MM.1S (cell line): Measurements from ENCODE around the gene CEACAM5.

Experiments used
- DNase-seq: peaks from one replicate; pipeline ENCODE4 v3.0.0-alpha.2; 2015
- H2AFZ ChIP-seq: fragments of 300-600 bp; sonication (generic); 2 replicates; pipeline ENCODE4 v1.6.0; 2016; ENCODE audit warnings: antibody characterized with exemption, low read length
- H3F3A ChIP-seq: fragments of 300-600 bp; sonication (generic); 2 replicates; pipeline ENCODE4 v1.6.1; 2016; ENCODE audit warnings: mild to moderate bottlenecking, antibody characterized with exemption, low read length, moderate library complexity, mixed read lengths; ENCODE audit not compliant: insufficient read depth
- H3K27ac ChIP-seq: fragments of 300-600 bp; sonication (generic); 2 replicates; pipeline ENCODE4 v1.5.1; 2016; ENCODE audit warnings: mild to moderate bottlenecking, low read length
- H3K27me3 ChIP-seq: fragments of 300-600 bp; sonication (generic); replicated peaks from 2 replicates; pipeline ENCODE4 v1.6.0; 2016; ENCODE audit warnings: low read length; ENCODE audit not compliant: insufficient read depth
- H3K36me3 ChIP-seq: fragments of 300-600 bp; sonication (generic); replicated peaks from 2 replicates; pipeline ENCODE4 v1.6.1; 2016; ENCODE audit warnings: mild to moderate bottlenecking, low read length, mixed read lengths; ENCODE audit not compliant: insufficient read depth
- H3K4me1 ChIP-seq: fragments of 300-600 bp; sonication (generic); 2 replicates; pipeline ENCODE4 v1.6.1; 2016; ENCODE audit warnings: low read length, mixed read lengths
- H3K4me2 ChIP-seq: fragments of 300-600 bp; sonication (generic); 2 replicates; pipeline ENCODE4 v1.6.0; 2016; ENCODE audit warnings: low read depth, low read length
- H3K4me3 ChIP-seq: fragments of 300-600 bp; sonication (generic); 2 replicates; pipeline ENCODE4 v1.5.1; 2016; ENCODE audit warnings: low read length, mixed read lengths
- H3K79me2 ChIP-seq: fragments of 300-600 bp; sonication (generic); 2 replicates; pipeline ENCODE4 v1.6.1; 2016; ENCODE audit warnings: mixed run types, low read length, mixed read lengths
- H3K9ac ChIP-seq: fragments of 300-600 bp; sonication (generic); 2 replicates; pipeline ENCODE4 v1.6.1; 2016; ENCODE audit warnings: low read length, mixed read lengths
- H3K9me2 ChIP-seq: fragments of 300-600 bp; sonication (generic); replicated peaks from 2 replicates; pipeline ENCODE4 v1.6.1; 2016; ENCODE audit warnings: mild to moderate bottlenecking, low read length, mixed read lengths; ENCODE audit not compliant: insufficient read depth
- H3K9me3 ChIP-seq: fragments of 300-600 bp; sonication (generic); replicated peaks from 2 replicates; pipeline ENCODE4 v1.6.1; 2016; ENCODE audit warnings: mild to moderate bottlenecking, low read length, mixed read lengths; ENCODE audit not compliant: insufficient read depth
- H4K20me1 ChIP-seq: fragments of 300-600 bp; sonication (generic); 2 replicates; pipeline ENCODE4 v1.6.1; 2016; ENCODE audit warnings: mild to moderate bottlenecking, low read length, moderate library complexity, mixed read lengths; ENCODE audit not compliant: insufficient read depth
- CTCF ChIP-seq: fragments of 300-600 bp; sonication (generic); IDR thresholded peaks from 2 replicates; pipeline ENCODE4 v1.5.1; 2016; ENCODE audit warnings: antibody characterized with exemption, low read length, mixed read lengths
- EZH2 ChIP-seq: fragments of 300-600 bp; sonication (generic); optimal IDR thresholded peaks from 2 replicates; pipeline ENCODE3; 2017; ENCODE audit warnings: low read depth, mild to moderate bottlenecking, antibody characterized with exemption, low read length, mixed read lengths
- EZH2phosphoT487 ChIP-seq: fragments of 300-600 bp; sonication (generic); IDR thresholded peaks from 2 replicates; pipeline ENCODE4 v1.6.1; 2018; ENCODE audit warnings: antibody characterized with exemption, low read length

Gene CEACAM5

DNA sequence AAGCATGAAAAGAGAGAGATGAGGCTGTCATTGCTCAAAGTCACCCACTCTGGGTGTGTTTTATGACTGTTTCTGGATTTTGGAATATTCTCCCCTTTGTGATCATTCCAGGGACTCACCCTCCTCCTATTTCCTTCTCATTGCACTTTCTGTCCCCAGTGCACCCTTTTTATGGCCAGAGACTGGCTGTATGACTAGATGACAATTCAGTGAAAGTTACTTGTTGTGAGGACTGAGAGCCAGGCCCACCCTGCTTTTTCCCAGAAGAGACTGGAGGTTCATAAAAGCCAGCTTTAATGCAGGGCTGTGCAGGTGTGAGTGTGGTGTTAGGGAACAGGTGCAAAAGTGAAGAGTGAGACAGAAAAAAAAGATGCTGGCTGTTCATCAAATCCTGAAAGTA is 37.7 kb upstream of the CEACAM5 start:
- Histone ChIP-seq H3K9me3 (no peaks in the 10 kb centered on the region; the same call in 1 of the 2 replicates), H3K27me3 (peaks cover 79% of the 10 kb centered on the region), H3K4me3 (no peak overlapping the region), H3K27ac (no peak overlapping the region), H3K36me3 (no peaks in the 10 kb centered on the region), H3K4me1 (no peaks in the 10 kb centered on the region), H2AFZ (no peak overlapping the region), H3K4me2 (no peak overlapping the region), H3K79me2 (no peaks in the 10 kb centered on the region), H4K20me1 (no peaks in the 10 kb centered on the region), H3F3A (no peaks in the 10 kb centered on the region), H3K9me2 (no peaks in the 10 kb centered on the region), H3K9ac (no peak overlapping the region)
- no peak for TF ChIP-seq EZH2
- TF ChIP-seq EZH2phosphoT487 = no peak
- no peak for TF ChIP-seq CTCF
- DNase-seq = no peak

DNA sequence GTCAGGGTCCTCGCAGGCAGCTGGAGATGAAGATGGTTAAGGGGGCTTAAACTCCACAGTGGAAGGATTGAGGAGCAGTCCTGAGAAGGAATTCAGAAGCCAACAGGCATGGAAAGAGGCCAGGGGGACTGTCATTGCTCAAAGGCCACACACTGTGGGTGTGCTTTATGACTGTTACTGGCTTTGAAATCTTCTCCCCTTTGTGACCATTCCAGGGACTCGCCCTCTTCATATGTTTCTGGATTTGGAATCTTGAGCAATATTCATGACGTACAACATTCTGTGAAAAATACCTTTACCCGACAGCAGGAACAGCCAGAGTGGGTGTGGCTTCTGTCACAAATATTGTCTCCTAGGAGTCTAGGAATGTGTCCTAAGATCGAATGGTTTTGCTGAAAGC is 36.9 kb upstream of the CEACAM5 start:
- no peak for DNase-seq
- H3K4me2 ChIP-seq = no peak overlapping the region
- H3K27ac ChIP-seq = no peak overlapping the region
- H3K27me3 ChIP-seq = peaks cover 87% of the 10 kb centered on the region
- no peaks in the 10 kb centered on the region for H3K36me3 ChIP-seq
- TF ChIP-seq EZH2phosphoT487 = no peak
- TF ChIP-seq EZH2 = no peak
- TF ChIP-seq CTCF = no peak
- H3K4me3 ChIP-seq = no peak overlapping the region
- H3K9me3 ChIP-seq = no peaks in the 10 kb centered on the region; the same call in 1 of the 2 replicates
- H3K4me1 ChIP-seq = no peaks in the 10 kb centered on the region
- H3F3A ChIP-seq = no peaks in the 10 kb centered on the region
- H3K9ac ChIP-seq = no peak overlapping the region
- H2AFZ ChIP-seq = no peak overlapping the region
- no peaks in the 10 kb centered on the region for H3K9me2 ChIP-seq
- no peaks in the 10 kb centered on the region for H3K79me2 ChIP-seq
- H4K20me1 ChIP-seq = no peaks in the 10 kb centered on the region

- Histone ChIP-seq H3K9ac (no peak overlapping the region), H4K20me1 (no peaks in the 10 kb centered on the region), H3K79me2 (no peaks in the 10 kb centered on the region), H3K27ac (no peak overlapping the region), H3F3A (no peaks in the 10 kb centered on the region), H3K4me3 (no peak overlapping the region), H3K4me1 (no peaks in the 10 kb centered on the region), H3K4me2 (no peak overlapping the region), H3K9me3 (no peaks in the 10 kb centered on the region), H3K27me3 (peaks cover 85% of the 10 kb centered on the region), H3K36me3 (no peaks in the 10 kb centered on the region), H3K9me2 (no peaks in the 10 kb centered on the region), H2AFZ (no peak overlapping the region)
- no peak for DNase-seq
- TF ChIP-seq EZH2 (no peak), EZH2phosphoT487 (no peak), CTCF (no peak)
Measured at GRCh38 chr19:41682437-41682836, 26.0 kb upstream of the CEACAM5 start.
